Osteocyte (in vitro differentiated cells): Measurements from ENCODE around the gene SGPL1. TPM values are rescaled to one million over a fixed set of nuclear protein-coding genes. Genes with fewer than 3 reads are reported as not detected.

Experiments used
- DNase-seq: peaks from one replicate; pipeline ENCODE4 v3.0.0; 2021; ENCODE audit warnings: mixed read lengths; ENCODE audit not compliant: unreplicated experiment; ENCODE audit errors: extremely low spot score
- H3K27ac Mint-ChIP-seq: one replicate; pipeline ENCODE4 v1.8.0; 2021; ENCODE audit warnings: mild to moderate bottlenecking, mixed read lengths; ENCODE audit not compliant: unreplicated experiment
- H3K27me3 Mint-ChIP-seq: one replicate; pipeline ENCODE4 v1.8.0; 2021; ENCODE audit warnings: mixed read lengths; ENCODE audit not compliant: unreplicated experiment
- H3K36me3 Mint-ChIP-seq: one replicate; pipeline ENCODE4 v1.8.0; 2021; ENCODE audit warnings: mixed read lengths; ENCODE audit not compliant: unreplicated experiment
- H3K4me1 Mint-ChIP-seq: one replicate; pipeline ENCODE4 v1.8.0; 2021; ENCODE audit warnings: mixed read lengths; ENCODE audit not compliant: unreplicated experiment
- H3K4me3 Mint-ChIP-seq: one replicate; pipeline ENCODE4 v1.8.0; 2021; ENCODE audit warnings: mild to moderate bottlenecking, moderate library complexity, mixed read lengths; ENCODE audit not compliant: unreplicated experiment
- H3K9me3 Mint-ChIP-seq: one replicate; pipeline ENCODE4 v1.8.0; 2021; ENCODE audit warnings: mixed read lengths; ENCODE audit not compliant: unreplicated experiment
- CTCF ChIP-seq: fragments of 200-600 bp; sonication (generic); IDR thresholded peaks from 2 replicates; pipeline ENCODE4 v1.5.0; 2021; ENCODE audit warnings: antibody characterized with exemption, mild to moderate bottlenecking, moderate library complexity
- total RNA-seq: library from RNA; stranded (reverse); gene quantifications from 2 replicates; pipeline ENCODE4 v1.2.1, GENCODE V29; 2021

SGPL1 gene
- total RNA-seq, 1 donor from 2014 or later = 58.1 TPM

GRCh38 chr10:70901276-70901878, 85.6 kb downstream of the SGPL1 start:
- H3K27ac Mint-ChIP-seq = no peak overlapping the region
- no peak for TF ChIP-seq CTCF
- H3K27me3 Mint-ChIP-seq = peaks cover 22% of the 10 kb centered on the region
- H3K36me3 Mint-ChIP-seq = no peaks in the 10 kb centered on the region
- H3K4me3 Mint-ChIP-seq = no peak overlapping the region
- H3K4me1 Mint-ChIP-seq = no peaks in the 10 kb centered on the region
- H3K9me3 Mint-ChIP-seq = no peaks in the 10 kb centered on the region
- no peak for DNase-seq

GRCh38 chr10:70902661-70903261, 87.0 kb downstream of the SGPL1 start:
- Mint-ChIP-seq H3K36me3 (no peaks in the 10 kb centered on the region), H3K4me3 (no peak overlapping the region), H3K27me3 (peaks cover 24% of the 10 kb centered on the region), H3K9me3 (no peaks in the 10 kb centered on the region), H3K4me1 (no peaks in the 10 kb centered on the region), H3K27ac (no peak overlapping the region)
- DNase-seq = no peak
- TF ChIP-seq CTCF = no peak

DNA sequence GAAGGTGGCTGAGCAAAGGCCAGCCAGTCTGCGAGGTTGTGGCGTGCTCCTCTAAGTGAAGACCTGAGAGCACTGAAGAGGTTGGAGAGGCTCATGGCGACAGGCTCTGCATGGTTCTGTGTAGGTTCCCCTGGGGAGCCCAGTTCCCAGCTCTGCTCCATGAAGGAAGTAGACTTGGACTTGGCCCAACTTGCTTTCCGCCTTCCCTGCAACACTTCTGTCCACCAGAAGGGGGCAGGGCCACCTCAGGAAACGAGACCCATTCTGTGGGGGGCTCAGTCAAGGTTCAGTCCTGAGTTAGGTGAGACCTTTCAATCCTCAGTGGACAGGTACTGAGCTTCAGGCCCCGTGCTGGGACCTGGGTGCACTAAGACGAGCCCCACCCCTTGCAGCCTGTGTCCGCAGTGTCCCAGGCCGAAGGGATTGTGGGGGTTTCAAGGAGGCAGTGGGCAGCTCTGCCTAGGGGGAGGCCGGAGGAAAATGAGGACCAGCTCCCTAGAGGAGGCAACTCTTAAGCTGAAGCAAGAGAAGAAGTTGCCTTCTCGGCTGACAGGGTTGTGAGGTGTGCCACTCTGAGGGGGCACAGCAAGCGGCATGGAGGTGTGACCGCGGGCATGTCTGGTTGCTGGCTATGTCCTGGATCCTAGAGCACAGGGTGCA, 87.6 kb downstream of the SGPL1 start:
- Mint-ChIP-seq H3K9me3 (no peaks in the 10 kb centered on the region), H3K4me1 (no peaks in the 10 kb centered on the region), H3K27me3 (peaks cover 28% of the 10 kb centered on the region), H3K4me3 (no peak overlapping the region), H3K36me3 (no peaks in the 10 kb centered on the region), H3K27ac (no peak overlapping the region)
- DNase-seq = no peak
- peak; percentile 89 for TF ChIP-seq CTCF

- no peak overlapping the region for H3K4me3 Mint-ChIP-seq
- no peaks in the 10 kb centered on the region for H3K9me3 Mint-ChIP-seq
- peaks cover 33% of the 10 kb centered on the region for H3K27me3 Mint-ChIP-seq
- no peaks in the 10 kb centered on the region for H3K4me1 Mint-ChIP-seq
- no peaks in the 10 kb centered on the region for H3K36me3 Mint-ChIP-seq
- no peak for DNase-seq
- no peak for TF ChIP-seq CTCF
- no peak overlapping the region for H3K27ac Mint-ChIP-seq
Measured at GRCh38 chr10:70905071-70906021, 89.6 kb downstream of the SGPL1 start.
